Parathyroid adenoma (tissue), 2 donors: ENCODE data around the gene ASAP3.

Source experiments
- H2AFZ ChIP-seq: fragments of 300-600 bp; sonication (generic); one replicate; pipeline ENCODE4 v1.7.0; 2017; ENCODE audit warnings: antibody characterized with exemption, mild to moderate bottlenecking
- H3K27ac ChIP-seq: fragments of 300-600 bp; sonication (generic); one replicate; pipeline ENCODE4 v1.7.0; 2017
- H3K27me3 ChIP-seq: fragments of 300-600 bp; sonication (generic); one replicate; pipeline ENCODE4 v1.7.0; 2017; ENCODE audit warnings: low read length; ENCODE audit not compliant: control insufficient read depth, insufficient read depth
- H3K36me3 ChIP-seq: fragments of 300-600 bp; sonication (generic); one replicate; pipeline ENCODE4 v1.7.0; 2017; ENCODE audit warnings: low read length; ENCODE audit not compliant: control insufficient read depth, insufficient read depth
- H3K4me1 ChIP-seq: fragments of 300-600 bp; sonication (generic); one replicate; pipeline ENCODE4 v1.7.0; 2017; ENCODE audit warnings: control low read depth
- H3K4me2 ChIP-seq: fragments of 300-600 bp; sonication (generic); one replicate; pipeline ENCODE4 v1.7.0; 2017; ENCODE audit warnings: low read length
- H3K4me3 ChIP-seq: fragments of 300-600 bp; sonication (generic); one replicate; pipeline ENCODE4 v1.7.0; 2017; ENCODE audit warnings: low read depth, low read length
- H3K79me2 ChIP-seq: fragments of 300-600 bp; sonication (generic); one replicate; pipeline ENCODE4 v1.7.0; 2017; ENCODE audit warnings: control low read depth
- H3K9ac ChIP-seq: fragments of 300-600 bp; sonication (generic); one replicate; pipeline ENCODE4 v1.7.0; 2017; ENCODE audit warnings: mild to moderate bottlenecking
- H3K9me3 ChIP-seq: fragments of 300-600 bp; sonication (generic); one replicate; pipeline ENCODE4 v1.7.0; 2017; ENCODE audit warnings: low read length; ENCODE audit not compliant: control insufficient read depth
- CTCF ChIP-seq: fragments of 300-600 bp; sonication (generic); IDR thresholded peaks from one replicate; pipeline ENCODE4 v1.7.0; 2017; ENCODE audit warnings: antibody characterized with exemption, mild to moderate bottlenecking
- donor health status: primary hyperparathyroidism.

The ASAP3 gene

DNA sequence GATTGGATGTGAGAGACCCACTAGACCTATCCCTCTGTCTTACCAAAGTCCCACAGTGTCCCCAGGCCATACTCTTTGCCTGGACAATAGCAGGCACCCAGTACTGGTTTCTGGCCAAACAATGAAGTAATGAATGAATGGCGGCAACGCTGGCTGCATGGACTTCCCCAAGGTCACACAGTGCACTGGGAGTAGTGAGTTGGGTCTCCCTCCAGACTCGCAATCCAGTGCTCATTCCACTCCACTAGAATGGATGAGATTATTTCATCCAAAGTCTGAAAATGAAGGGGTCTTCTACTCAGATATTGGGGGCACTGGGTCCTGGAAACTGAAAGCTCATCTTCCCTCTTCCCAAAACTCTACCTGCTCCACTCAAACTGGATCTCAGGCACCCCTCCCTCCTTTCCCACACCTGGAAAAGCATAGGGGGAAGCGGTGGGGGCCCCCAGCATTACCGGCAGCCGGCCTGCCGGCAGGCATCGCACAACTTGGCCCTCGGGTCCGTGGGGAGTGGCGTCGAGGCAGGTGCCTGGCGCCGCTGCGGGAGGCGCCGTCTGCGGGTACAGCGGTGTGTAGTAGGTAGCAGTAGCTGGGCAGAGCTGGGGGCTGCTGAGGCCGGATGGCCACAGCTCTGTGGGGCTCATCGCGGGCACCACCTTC is 46.2 kb upstream of the ASAP3 start:
- Histone ChIP-seq H3K9ac (no peak overlapping the region), H3K27ac (no peak overlapping the region), H2AFZ (peak overlapping the region; percentile 22), H3K4me1 (no peaks in the 10 kb centered on the region), H3K9me3 (no peaks in the 10 kb centered on the region), H3K4me2 (peak overlapping the region; percentile 80), H3K36me3 (no peaks in the 10 kb centered on the region), H3K79me2 (no peaks in the 10 kb centered on the region), H3K4me3 (peak overlapping the region; percentile 35), H3K27me3 (no peaks in the 10 kb centered on the region)
- TF ChIP-seq CTCF: no peak

DNA sequence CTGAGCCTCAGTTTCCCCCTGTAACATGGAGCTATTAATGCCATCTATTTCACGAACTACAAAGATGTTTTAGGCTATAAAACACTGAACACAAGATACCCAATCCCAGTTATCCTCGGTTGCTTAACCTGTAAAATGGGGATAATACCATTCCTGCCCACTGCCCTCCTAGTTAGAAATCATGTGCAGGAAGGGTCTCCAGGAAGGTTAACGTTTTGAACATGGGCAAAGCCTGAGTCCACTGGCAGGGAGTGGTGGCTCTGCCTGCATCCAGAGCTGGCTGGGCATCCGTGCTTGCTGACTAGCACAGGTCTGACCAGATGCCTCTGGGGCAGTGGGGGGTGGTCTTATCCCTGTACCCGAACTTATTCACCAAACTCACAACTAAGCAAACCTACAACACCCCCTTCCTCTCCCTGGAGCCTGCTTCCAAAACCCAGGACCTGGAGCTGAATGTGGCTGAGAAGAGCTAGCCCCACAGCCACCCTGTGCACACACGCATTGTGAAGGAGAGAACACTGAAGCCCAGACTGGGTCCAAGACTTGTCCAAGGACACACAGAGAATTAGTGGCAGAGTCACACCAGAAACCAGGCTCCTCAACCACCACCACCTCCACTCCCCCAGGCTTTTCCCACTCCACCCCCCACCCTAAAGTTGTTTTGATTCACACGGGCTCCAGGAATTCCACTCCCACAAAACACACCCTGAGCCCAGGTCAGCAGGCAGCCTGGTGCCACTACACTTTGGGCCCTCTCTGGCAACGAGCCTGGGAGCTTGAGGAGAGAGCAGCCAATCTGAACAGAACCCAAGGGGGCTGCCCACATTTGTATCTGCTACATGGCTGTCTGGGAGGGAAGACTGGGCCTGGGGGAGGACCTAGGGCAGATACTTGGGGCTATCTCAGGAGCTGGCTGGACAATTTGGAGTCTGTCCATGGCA is 45.4 kb upstream of the ASAP3 start:
- no peak for TF ChIP-seq CTCF
- H3K4me3 ChIP-seq: no peak overlapping the region
- H3K36me3 ChIP-seq: no peaks in the 10 kb centered on the region
- no peak overlapping the region for H2AFZ ChIP-seq
- no peaks in the 10 kb centered on the region for H3K27me3 ChIP-seq
- H3K9me3 ChIP-seq: no peaks in the 10 kb centered on the region
- no peaks in the 10 kb centered on the region for H3K4me1 ChIP-seq
- H3K79me2 ChIP-seq: no peaks in the 10 kb centered on the region
- H3K27ac ChIP-seq: no peak overlapping the region
- H3K9ac ChIP-seq: no peak overlapping the region
- H3K4me2 ChIP-seq: no peak overlapping the region

GRCh38 chr1:23528250-23528978 is 44.4 kb upstream of the ASAP3 start:
- Histone ChIP-seq H3K27ac (no peak overlapping the region), H3K36me3 (no peaks in the 10 kb centered on the region), H3K9me3 (no peaks in the 10 kb centered on the region), H2AFZ (no peak overlapping the region), H3K9ac (no peak overlapping the region), H3K4me2 (no peak overlapping the region), H3K4me3 (no peak overlapping the region), H3K27me3 (no peaks in the 10 kb centered on the region), H3K79me2 (no peaks in the 10 kb centered on the region), H3K4me1 (no peaks in the 10 kb centered on the region)
- TF ChIP-seq CTCF: no peak

DNA sequence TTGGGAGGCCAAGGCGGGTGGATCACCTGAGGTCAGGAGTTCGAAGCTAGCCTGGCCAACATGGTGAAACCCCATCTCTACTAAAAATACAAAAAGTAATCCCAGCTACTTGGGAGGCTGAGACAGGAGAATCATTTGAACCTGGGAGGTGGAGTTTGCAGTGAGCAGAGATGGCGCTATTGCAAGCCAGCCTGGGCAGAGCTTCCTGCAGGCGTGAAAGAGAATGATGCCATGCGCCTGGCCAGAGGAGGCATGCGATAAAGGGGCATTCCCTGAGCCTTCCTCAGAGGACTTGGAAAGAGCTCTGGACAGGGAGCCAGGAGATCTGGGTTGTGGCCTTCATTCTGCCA is 43.9 kb upstream of the ASAP3 start:
- Histone ChIP-seq H3K9me3 (no peaks in the 10 kb centered on the region), H3K9ac (no peak overlapping the region), H3K36me3 (no peaks in the 10 kb centered on the region), H3K4me1 (no peaks in the 10 kb centered on the region), H3K27ac (no peak overlapping the region), H2AFZ (no peak overlapping the region), H3K4me3 (no peak overlapping the region), H3K4me2 (no peak overlapping the region), H3K79me2 (no peaks in the 10 kb centered on the region), H3K27me3 (no peaks in the 10 kb centered on the region)
- TF ChIP-seq CTCF: no peak
